Transverse colon (tissue), 4 donors: Measurements from ENCODE around the gene RIPOR3. TPM values are rescaled to one million over a fixed set of nuclear protein-coding genes. Genes with fewer than 3 reads are reported as not detected.
"Not testable (repeated sequence)": the region's sequence is repeated elsewhere in the genome, so short reads cannot be mapped to it uniquely, and the experiment has no call there.

Experiments used
- DNase-seq: peaks from one replicate; pipeline ENCODE4 v3.0.0-alpha.2; 2019
- H3K27ac ChIP-seq, 4 donors: fragments of 200-600 bp; sonication (generic); 2 replicates each; pipeline ENCODE4 v1.5.1; 2016 to 2018; ENCODE audit warnings: inconsistent platforms in 4 of 4
- H3K27me3 ChIP-seq: fragments of 200-600 bp; sonication (generic); 2 replicates; pipeline ENCODE4 v1.5.1; 2017; ENCODE audit warnings: inconsistent platforms
- H3K36me3 ChIP-seq, 4 donors: fragments of 200-600 bp; sonication (generic); 2 replicates each; pipeline ENCODE4 v1.5.1; 2017 to 2019; ENCODE audit warnings: inconsistent platforms in 4 of 4
- H3K4me1 ChIP-seq, 4 donors: fragments of 200-600 bp; sonication (generic); 2 replicates each; pipeline ENCODE4 v1.5.1; 2017 to 2020; ENCODE audit warnings: inconsistent platforms in 4 of 4
- H3K4me3 ChIP-seq, 4 donors: fragments of 200-600 bp; sonication (generic); 1 replicate in 1 of 4; 2 replicates in 3 of 4; pipeline versions ENCODE4 v1.5.1 to v1.6.1; 2017 to 2019; ENCODE audit warnings: inconsistent platforms in 4 of 4
- H3K9me3 ChIP-seq, 2 donors: fragments of 200-600 bp; sonication (generic); 2 replicates each; pipeline ENCODE4 v1.5.1; 2017 to 2019; ENCODE audit warnings: inconsistent platforms in 2 of 2
- CTCF ChIP-seq, 5 experiments: fragments of 200-600 bp in 3 of 5; fragments of 450-650 bp in 2 of 5; sonication (generic) in 3 of 5; IDR thresholded peaks; 1 replicate in 2 of 5; 2 replicates in 3 of 5; pipeline ENCODE4 v1.5.1; 2016 to 2017; ENCODE audit warnings: antibody characterized with exemption in 5 of 5, inconsistent platforms in 3 of 5, mild to moderate bottlenecking in 2 of 5, moderate library complexity in 1 of 5
- EP300 ChIP-seq: sonication (generic); formaldehyde crosslinking; IDR thresholded peaks from one replicate; pipeline ENCODE4 v1.6.1; 2017; ENCODE audit warnings: antibody characterized with exemption, low read depth
- POLR2A ChIP-seq: fragments of 450-650 bp; IDR thresholded peaks from one replicate; pipeline ENCODE4 v1.6.1; 2016; ENCODE audit warnings: antibody characterized with exemption, mild to moderate bottlenecking, moderate library complexity
- POLR2AphosphoS5 ChIP-seq, 3 donors: sonication (generic); formaldehyde crosslinking; IDR thresholded peaks; one replicate each; pipeline ENCODE4 v1.6.1; 2016; ENCODE audit warnings: antibody characterized with exemption in 3 of 3
- WGBS, 2 donors: methylation state at CpG; one replicate each; pipeline ENCODE4 v1.1.5; 2018; ENCODE audit warnings: low coverage in 1 of 2; 5-methylcytosine and 5-hydroxymethylcytosine counted together
- in situ Hi-C, 4 donors: fragments of 200-750 bp; cut with MboI; loops; one replicate each; pipeline versions ENCODE4 v1.15.0 to v1.15.1; 2017; ENCODE audit warnings: low sequenced_read_pairs in 3 of 4, low pct_ligation_motif_present in 1 of 4, low pct_unique_long_range_greater_than_20kb in 1 of 4
- intact Hi-C: fragments of 100-400 bp; cut with DNase I; formaldehyde crosslinking; loops from one replicate; pipeline ENCODE4 v1.15.1; 2023; ENCODE audit warnings: low total_unique reads
- total RNA-seq, 4 donors: library from RNA; depleted of rRNA; stranded (reverse); fragments of >200 nt; gene quantifications; one replicate each; pipeline ENCODE4 v1.1.0, GENCODE V29; 2016

Gene RIPOR3
- total RNA-seq, 4 donors from 2014 or later: 4.6 to 15.7 (median 8.7) TPM

- TF ChIP-seq EP300: no peak
- no peak for TF ChIP-seq POLR2AphosphoS5 (IDR thresholded peaks at IDR 0.05)
- no peak for TF ChIP-seq POLR2A
- TF ChIP-seq CTCF (IDR thresholded peaks at IDR 0.05): no peak
- in situ Hi-C loops (no loop called here), intact Hi-C loops (no loop called here)
- no peak overlapping the region for H3K27ac ChIP-seq
- peaks cover 0 to 8% (median 3%) of the 10 kb centered on the region in 4 donors for H3K4me1 ChIP-seq
- no peaks in the 10 kb centered on the region for H3K27me3 ChIP-seq
- no peaks in the 10 kb centered on the region for H3K36me3 ChIP-seq
- 89% methylated on average over 8 of the region's 8 CpGs; no CpG with 5 or more reads in 1 of the 2 donors for WGBS, 2 donors
- H3K4me3 ChIP-seq: no peak overlapping the region
- no peaks in the 10 kb centered on the region for H3K9me3 ChIP-seq
- no peak for DNase-seq
Observed at GRCh38 chr20:50672400-50673145, 18.8 kb downstream of the RIPOR3 start.

DNA sequence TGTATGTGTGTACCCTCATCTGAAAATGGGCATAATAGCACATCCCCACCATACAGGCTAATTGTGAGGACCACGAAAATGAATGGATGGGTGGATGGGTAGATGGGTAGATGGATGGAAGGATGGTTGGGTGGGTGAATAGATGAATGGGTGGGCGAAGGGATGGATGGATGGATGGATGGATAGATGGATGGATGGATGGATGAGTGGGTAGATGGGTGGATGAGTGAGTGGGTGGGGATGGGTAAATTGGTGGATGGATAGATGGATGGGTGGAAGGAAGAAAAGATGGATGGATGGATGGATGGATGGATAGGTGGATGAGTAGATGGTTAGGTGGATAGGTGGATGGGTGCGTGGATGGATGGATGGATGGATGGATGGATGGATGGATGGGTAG is 19.7 kb downstream of the RIPOR3 start:
- Histone ChIP-seq H3K9me3 (no peaks in the 10 kb centered on the region), H3K4me3 (no peak overlapping the region), H3K4me1 (peaks cover 0 to 8% (median 3%) of the 10 kb centered on the region in 4 donors), H3K27ac (no peak overlapping the region), H3K36me3 (no peaks in the 10 kb centered on the region), H3K27me3 (no peaks in the 10 kb centered on the region)
- DNase-seq: no peak
- intact Hi-C loops: no loop called here
- WGBS, 2 donors: 79 to 88% methylated on average over 3 of the region's 3 CpGs
- in situ Hi-C loops: no loop called here
- no peak for TF ChIP-seq POLR2AphosphoS5 (IDR thresholded peaks at IDR 0.05)
- TF ChIP-seq POLR2A: no peak
- no peak for TF ChIP-seq CTCF (IDR thresholded peaks at IDR 0.05)
- TF ChIP-seq EP300: no peak

DNA sequence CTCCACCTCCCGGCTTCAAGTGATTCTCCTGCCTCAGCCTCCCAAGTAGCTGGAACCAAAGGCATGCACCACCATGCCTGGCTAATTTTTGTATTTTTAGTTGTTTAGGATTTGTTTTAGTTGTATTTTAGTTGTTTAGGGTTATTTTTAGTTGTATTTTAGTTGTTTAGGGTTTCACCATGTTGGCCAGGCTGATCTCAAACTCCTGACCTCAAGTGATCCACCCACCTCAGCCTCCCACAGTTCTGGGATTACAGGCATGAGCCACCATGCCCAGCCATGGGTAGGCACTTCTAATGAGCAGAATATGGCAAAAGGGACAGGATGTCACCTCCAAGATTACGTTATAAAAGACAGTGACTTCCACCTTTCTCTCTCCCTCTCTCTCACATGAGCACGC is 20.3 kb downstream of the RIPOR3 start:
- WGBS, 2 donors: 61% methylated on average over 3 of the region's 3 CpGs
- in situ Hi-C loops, H3K9me3 ChIP-seq, H3K4me3 ChIP-seq, H3K4me1 ChIP-seq, H3K27me3 ChIP-seq, intact Hi-C loops, H3K27ac ChIP-seq, DNase-seq, H3K36me3 ChIP-seq: not testable (repeated sequence)

- Histone ChIP-seq H3K36me3 (no peaks in the 10 kb centered on the region), H3K4me3 (no peak overlapping the region), H3K4me1 (peaks cover 0 to 8% (median 3%) of the 10 kb centered on the region in 4 donors), H3K27ac (no peak overlapping the region), H3K9me3 (no peaks in the 10 kb centered on the region), H3K27me3 (no peaks in the 10 kb centered on the region)
- 77 to 87% methylated on average over 7 to 12 of the region's 12 CpGs for WGBS, 2 donors
- intact Hi-C loops: no loop called here
- in situ Hi-C loops: no loop called here
- DNase-seq: no peak
- TF ChIP-seq POLR2A: no peak
- no peak for TF ChIP-seq EP300
- no peak for TF ChIP-seq POLR2AphosphoS5 (IDR thresholded peaks at IDR 0.05)
- TF ChIP-seq CTCF (IDR thresholded peaks at IDR 0.05): no peak
Observed at GRCh38 chr20:50670126-50670862, 21.0 kb downstream of the RIPOR3 start.
